Suprapubic skin (tissue), 4 donors: Measurements from ENCODE around the gene DLGAP5. TPM values are rescaled to one million over a fixed set of nuclear protein-coding genes. Genes with fewer than 3 reads are reported as not detected.
A peak's percentile ranks its signal among the peaks of the same experiment; 100 is the strongest.

Experiments used
- DNase-seq, 2 donors: peaks; one replicate each; pipeline ENCODE4 v3.0.0-alpha.2; 2019; ENCODE audit warnings: low spot score in 2 of 2
- H3K27ac ChIP-seq: fragments of 200-600 bp; sonication (generic); one replicate; pipeline ENCODE4 v1.5.1; 2019
- H3K27me3 ChIP-seq: fragments of 200-600 bp; sonication (generic); one replicate; pipeline ENCODE4 v1.5.1; 2019
- H3K36me3 ChIP-seq: fragments of 200-600 bp; sonication (generic); one replicate; pipeline ENCODE4 v1.5.1; 2019
- H3K4me1 ChIP-seq: fragments of 200-600 bp; sonication (generic); one replicate; pipeline ENCODE4 v1.5.1; 2019
- H3K4me3 ChIP-seq: fragments of 200-600 bp; sonication (generic); one replicate; pipeline ENCODE4 v1.5.1; 2019; ENCODE audit warnings: mild to moderate bottlenecking
- H3K9me3 ChIP-seq: fragments of 200-600 bp; sonication (generic); one replicate; pipeline ENCODE4 v1.5.1; 2019
- CTCF ChIP-seq, 2 donors: fragments of 200-600 bp in 1 of 2; fragments of 450-650 bp in 1 of 2; sonication (generic) in 1 of 2; IDR thresholded peaks; one replicate each; pipeline ENCODE4 v1.5.1; 2016 to 2019; ENCODE audit warnings: antibody characterized with exemption in 2 of 2, mild to moderate bottlenecking in 1 of 2, moderate library complexity in 1 of 2
- EP300 ChIP-seq: sonication (generic); formaldehyde crosslinking; IDR thresholded peaks from one replicate; pipeline ENCODE4 v1.6.1; 2017; ENCODE audit warnings: antibody characterized with exemption
- POLR2A ChIP-seq, 2 donors: fragments of 450-650 bp; IDR thresholded peaks; one replicate each; pipeline ENCODE4 v1.6.1; 2017; ENCODE audit warnings: antibody characterized with exemption in 2 of 2, mild to moderate bottlenecking in 2 of 2, moderate library complexity in 2 of 2
- POLR2AphosphoS5 ChIP-seq, 3 donors: sonication (generic); formaldehyde crosslinking; IDR thresholded peaks; one replicate each; pipeline ENCODE4 v1.6.1; 2017; ENCODE audit warnings: antibody characterized with exemption in 3 of 3
- WGBS: methylation state at CpG from one replicate; pipeline ENCODE4 v1.1.5; 2018; 5-methylcytosine and 5-hydroxymethylcytosine counted together
- total RNA-seq, 4 donors: library from RNA; depleted of rRNA; stranded (reverse); fragments of >200 nt; gene quantifications; one replicate each; pipeline ENCODE4 v1.1.0, GENCODE V29; 2016

Gene DLGAP5
- 1 to 10 TPM in 3 of 4 donors, under 1 TPM in 1; 0.72 to 2.6 (median 1.9) TPM for total RNA-seq

DNA sequence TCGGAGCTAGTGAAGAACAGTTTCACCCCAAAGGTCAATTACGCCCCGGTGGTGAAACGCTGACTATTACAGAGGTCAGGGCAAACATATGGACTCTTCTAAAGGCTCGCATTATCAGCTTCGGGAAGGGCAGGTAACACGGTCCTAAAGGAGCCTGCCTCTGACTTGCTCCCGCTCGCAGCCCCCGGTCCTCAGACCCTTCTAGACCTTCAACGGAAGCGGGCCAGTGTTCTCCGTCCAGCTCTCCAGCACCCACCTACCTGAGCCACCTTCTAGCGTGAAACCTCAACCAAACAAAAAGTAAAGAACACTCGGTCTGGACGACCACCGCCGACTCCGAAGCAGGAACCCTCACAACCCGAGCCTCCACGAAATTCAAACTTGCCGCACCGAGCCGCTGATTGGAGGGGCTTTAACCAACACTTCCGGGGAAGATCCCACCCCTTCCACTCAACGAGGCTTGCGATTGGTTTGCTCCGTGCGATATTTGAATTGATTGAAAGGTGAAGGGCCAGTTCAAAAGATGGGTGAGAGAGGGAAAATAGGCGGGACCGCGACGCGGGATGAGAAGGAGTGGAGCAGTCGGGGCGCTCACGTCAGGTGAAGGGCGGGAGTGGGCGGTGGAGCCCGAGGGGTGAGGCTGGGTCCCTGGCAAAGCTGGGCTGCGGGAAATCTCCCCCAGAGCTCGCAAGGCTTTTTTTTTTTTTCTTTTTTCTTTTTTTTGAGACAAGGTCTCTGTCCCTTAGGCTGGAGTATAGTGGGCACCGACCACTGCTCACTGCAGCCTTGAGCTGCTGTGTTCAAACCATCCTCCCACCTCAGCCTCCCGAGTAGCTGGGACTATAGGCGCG is at the start of gene DLGAP5:
DLGAP5 (minus strand) TSS at position 383 of the 851 bp plus-strand sequence. CDS start 2,406 bp downstream, outside the sequence.
- Histone ChIP-seq H3K27ac (peak within 1 kb of the TSS; percentile 4), H3K4me3 (peak within 1 kb of the TSS; percentile 56), H3K9me3 (no peaks in the 10 kb centered on the region), H3K27me3 (no peaks in the 10 kb centered on the region), H3K4me1 (peaks cover 9% of the 10 kb centered on the region), H3K36me3 (no peaks in the 10 kb centered on the region)
- DNase-seq: peak; percentile 94 to 95
- WGBS: under 1% methylated on average over 46 of the region's 46 CpGs
- no peak for TF ChIP-seq CTCF (IDR thresholded peaks at IDR 0.05)
- peak in 1 of 3 donors; percentile 45 for TF ChIP-seq POLR2AphosphoS5 (IDR thresholded peaks at IDR 0.05)

DNA sequence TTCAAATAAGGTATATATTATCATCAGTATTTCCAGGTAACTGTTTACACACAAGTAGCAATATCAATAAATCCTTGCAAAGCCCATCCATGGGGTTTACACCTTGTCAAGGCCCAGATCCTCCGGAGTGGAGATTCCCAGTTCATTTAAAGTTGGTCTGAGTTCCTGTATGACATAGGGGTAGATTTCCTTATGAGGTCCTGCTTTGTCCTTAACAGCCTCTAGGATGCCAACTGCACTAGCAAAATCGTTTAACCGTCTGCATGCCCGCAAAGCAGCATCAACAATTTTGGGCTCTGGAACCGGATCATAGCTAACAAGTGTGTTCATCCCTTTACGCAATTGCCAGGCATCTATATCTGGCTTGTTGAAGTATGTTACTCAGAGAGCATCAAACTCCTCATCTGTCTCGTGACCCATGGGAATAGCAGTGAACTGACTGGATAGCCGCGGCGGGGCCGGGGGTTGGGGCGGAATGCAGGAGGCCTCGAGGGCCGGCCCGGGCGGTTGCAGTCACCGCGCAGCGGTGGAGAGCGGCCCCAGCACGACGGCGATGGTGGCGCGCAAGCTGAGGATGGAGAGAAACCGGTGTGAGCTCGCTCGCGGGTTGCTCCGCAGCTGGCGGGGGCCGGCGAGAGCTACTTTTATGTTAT is 49.3 kb upstream of the DLGAP5 start:
- H3K9me3 ChIP-seq: no peaks in the 10 kb centered on the region
- peaks cover 6% of the 10 kb centered on the region for H3K4me1 ChIP-seq
- no peak overlapping the region for H3K4me3 ChIP-seq
- WGBS: 41% methylated on average over 33 of the region's 33 CpGs
- no peaks in the 10 kb centered on the region for H3K36me3 ChIP-seq
- H3K27me3 ChIP-seq: no peaks in the 10 kb centered on the region
- no peak for DNase-seq
- H3K27ac ChIP-seq: peak overlapping the region; percentile 78
- TF ChIP-seq POLR2AphosphoS5 (IDR thresholded peaks at IDR 0.05) (peak in 1 of 3 donors; percentile 3), EP300 (no peak)

- H3K4me3 ChIP-seq: no peak overlapping the region
- no peak for DNase-seq
- H3K4me1 ChIP-seq: peaks cover 6% of the 10 kb centered on the region
- no peaks in the 10 kb centered on the region for H3K9me3 ChIP-seq
- no peak for TF ChIP-seq POLR2AphosphoS5 (IDR thresholded peaks at IDR 0.05)
- no peak for TF ChIP-seq EP300
- TF ChIP-seq CTCF (IDR thresholded peaks at IDR 0.05): no peak
- TF ChIP-seq POLR2A (IDR thresholded peaks at IDR 0.05): no peak
- 78% methylated on average over 1 of the region's 1 CpG for WGBS
- no peak overlapping the region for H3K27ac ChIP-seq
- no peaks in the 10 kb centered on the region for H3K36me3 ChIP-seq
- H3K27me3 ChIP-seq: no peaks in the 10 kb centered on the region
These were observed 47.9 kb upstream of the DLGAP5 start for GRCh38 chr14:55239320-55239719.

- no peaks in the 10 kb centered on the region for H3K36me3 ChIP-seq
- peaks cover 6% of the 10 kb centered on the region for H3K4me1 ChIP-seq
- WGBS: 77% methylated on average over 12 of the region's 12 CpGs
- H3K27ac ChIP-seq: no peak overlapping the region
- TF ChIP-seq POLR2A (IDR thresholded peaks at IDR 0.05) (no peak), CTCF (IDR thresholded peaks at IDR 0.05) (no peak), POLR2AphosphoS5 (IDR thresholded peaks at IDR 0.05) (no peak)
- no peak for DNase-seq
- H3K27me3 ChIP-seq: no peaks in the 10 kb centered on the region
- no peaks in the 10 kb centered on the region for H3K9me3 ChIP-seq
- no peak overlapping the region for H3K4me3 ChIP-seq
These were observed 46.8 kb upstream of the DLGAP5 start for GRCh38 chr14:55238019-55238680.

GRCh38 chr14:55233591-55233990 is 42.2 kb upstream of the DLGAP5 start:
- WGBS: 46% methylated on average over 3 of the region's 3 CpGs

More at GRCh38 chr14:55233591-55233990, 42.2 kb upstream of the DLGAP5 start:
- Histone ChIP-seq H3K4me3 (no peak overlapping the region), H3K9me3 (no peaks in the 10 kb centered on the region), H3K4me1 (no peaks in the 10 kb centered on the region), H3K27me3 (no peaks in the 10 kb centered on the region), H3K36me3 (no peaks in the 10 kb centered on the region), H3K27ac (no peak overlapping the region)
- TF ChIP-seq EP300: no peak
- no peak for TF ChIP-seq CTCF (IDR thresholded peaks at IDR 0.05)
- TF ChIP-seq POLR2A (IDR thresholded peaks at IDR 0.05): no peak
- no peak for TF ChIP-seq POLR2AphosphoS5 (IDR thresholded peaks at IDR 0.05)
- no peak for DNase-seq
